Erythroblast (primary cell): ENCODE data around the gene SNIP1.

Experiments
- GATA1 ChIP-seq: IDR thresholded peaks from 2 replicates; pipeline ENCODE4 v1.6.1; 2011; ENCODE audit warnings: low read depth, mild to moderate bottlenecking, control low read depth, low read length, moderate library complexity
- POLR2A ChIP-seq: IDR thresholded peaks from 2 replicates; pipeline ENCODE4 v1.6.1; 2011; ENCODE audit warnings: mild to moderate bottlenecking, low read length

DNA sequence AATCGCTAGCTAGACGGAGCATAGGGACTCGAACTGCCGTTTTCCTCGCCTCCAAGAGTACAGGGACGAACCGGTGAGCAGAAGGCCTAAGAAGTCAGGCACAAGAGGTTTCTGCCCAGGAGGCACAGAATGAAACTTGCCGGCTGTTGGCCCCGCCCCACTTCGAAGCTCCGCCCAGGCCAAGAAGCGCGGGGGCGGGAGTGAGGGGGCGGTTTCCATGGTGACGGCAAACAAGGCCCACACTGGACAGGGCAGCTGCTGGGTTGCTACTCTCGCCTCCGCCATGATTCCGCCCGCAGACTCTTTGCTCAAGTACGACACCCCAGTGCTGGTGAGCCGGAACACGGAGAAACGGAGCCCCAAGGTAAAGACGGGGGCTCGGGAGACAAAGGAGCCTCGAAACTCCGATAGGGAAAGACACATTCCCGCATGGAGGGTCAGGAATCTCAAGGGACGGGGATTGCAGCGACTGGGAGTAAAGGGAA lies 2.7 kb upstream of the SNIP1 start, which contains the start of gene DNALI1:
- TF ChIP-seq POLR2A (no peak), GATA1 (no peak)
